ENCODE data around the gene TMEM165. TPM values are rescaled to one million over a fixed set of nuclear protein-coding genes. Genes with fewer than 3 reads are reported as not detected.

Gene TMEM165
- total and polyA plus RNA-seq, 2 donors from 2014 or later, result 43.2 to 114 TPM

- no peak for FAIRE-seq
- H3K9me3 ChIP-seq (ENCODE audit: control insufficient read depth in 2 of 3, insufficient read depth in 1 of 3, low read length in 3 of 3), result no peaks in the 10 kb centered on the region
Observed at GRCh38 chr4:55355555-55355954, 40.2 kb upstream of the TMEM165 start.

DNA sequence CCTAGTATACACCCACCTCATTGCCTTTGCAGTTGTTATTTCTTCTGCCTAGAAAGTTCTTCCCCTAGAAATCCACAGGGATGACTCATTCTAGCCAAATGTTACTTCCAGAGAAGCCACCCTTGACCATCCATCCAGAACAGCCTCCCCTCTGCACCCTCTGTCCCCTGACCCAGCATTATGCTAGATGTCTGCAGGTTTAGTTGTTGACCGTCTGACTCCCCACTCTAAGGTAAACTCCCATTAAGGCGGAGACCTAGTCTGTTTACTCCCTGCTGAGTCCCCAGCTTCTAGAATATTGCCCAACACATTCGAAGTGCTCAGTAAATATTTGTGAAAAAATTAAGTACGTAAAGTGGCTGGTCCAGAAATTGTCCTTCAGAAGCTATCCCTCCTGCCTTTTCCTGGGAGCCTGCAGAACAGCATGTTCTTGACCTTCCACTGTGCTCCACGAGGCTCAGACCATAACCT, 38.7 kb upstream of the TMEM165 start:
- Histone ChIP-seq H3K36me3 (ENCODE audit: control insufficient read depth in 2 of 3, insufficient read depth in 3 of 3, low read length in 3 of 3) (no peaks in the 10 kb centered on the region), H3K27me3 (ENCODE audit: control insufficient read depth, insufficient read depth, low read length) (no peaks in the 10 kb centered on the region), H3K27ac (ENCODE audit: low read depth in 2 of 2, low read length in 2 of 2) (no peak overlapping the region), H3K4me1 (ENCODE audit: control insufficient read depth in 2 of 3, insufficient read depth in 2 of 3, low read depth in 1 of 3, low read length in 3 of 3) (no peaks in the 10 kb centered on the region), H3K4me3 (ENCODE audit: low read length in 3 of 3) (no peak overlapping the region), H3K9me3 (ENCODE audit: control insufficient read depth in 2 of 3, insufficient read depth in 1 of 3, low read length in 3 of 3) (no peaks in the 10 kb centered on the region), H3K9ac (ENCODE audit: low read length in 3 of 3) (no peak overlapping the region)
- intact Hi-C loops (cut with DNase I), result no loop called here
- DNase-seq (no peak), FAIRE-seq (no peak)
- TF ChIP-seq, protein P1, sequence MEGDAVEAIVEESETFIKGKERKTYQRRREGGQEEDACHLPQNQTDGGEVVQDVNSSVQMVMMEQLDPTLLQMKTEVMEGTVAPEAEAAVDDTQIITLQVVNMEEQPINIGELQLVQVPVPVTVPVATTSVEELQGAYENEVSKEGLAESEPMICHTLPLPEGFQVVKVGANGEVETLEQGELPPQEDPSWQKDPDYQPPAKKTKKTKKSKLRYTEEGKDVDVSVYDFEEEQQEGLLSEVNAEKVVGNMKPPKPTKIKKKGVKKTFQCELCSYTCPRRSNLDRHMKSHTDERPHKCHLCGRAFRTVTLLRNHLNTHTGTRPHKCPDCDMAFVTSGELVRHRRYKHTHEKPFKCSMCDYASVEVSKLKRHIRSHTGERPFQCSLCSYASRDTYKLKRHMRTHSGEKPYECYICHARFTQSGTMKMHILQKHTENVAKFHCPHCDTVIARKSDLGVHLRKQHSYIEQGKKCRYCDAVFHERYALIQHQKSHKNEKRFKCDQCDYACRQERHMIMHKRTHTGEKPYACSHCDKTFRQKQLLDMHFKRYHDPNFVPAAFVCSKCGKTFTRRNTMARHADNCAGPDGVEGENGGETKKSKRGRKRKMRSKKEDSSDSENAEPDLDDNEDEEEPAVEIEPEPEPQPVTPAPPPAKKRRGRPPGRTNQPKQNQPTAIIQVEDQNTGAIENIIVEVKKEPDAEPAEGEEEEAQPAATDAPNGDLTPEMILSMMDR (IDR thresholded peaks at IDR 0.05; ENCODE audit: borderline replicate concordance, extremely low read depth, insufficient read depth), result no peak

More at GRCh38 chr4:55355555-55355954, 40.2 kb upstream of the TMEM165 start:
- TF ChIP-seq, protein P1 (IDR thresholded peaks at IDR 0.05; ENCODE audit: borderline replicate concordance, extremely low read depth, insufficient read depth), result no peak
- no peak for DNase-seq
- no peaks in the 10 kb centered on the region for H3K36me3 ChIP-seq (ENCODE audit: control insufficient read depth in 2 of 3, insufficient read depth in 3 of 3, low read length in 3 of 3)
- H3K9ac ChIP-seq (ENCODE audit: low read length in 3 of 3), result no peak overlapping the region
- no peak overlapping the region for H3K27ac ChIP-seq (ENCODE audit: low read depth in 2 of 2, low read length in 2 of 2)
- no peaks in the 10 kb centered on the region for H3K27me3 ChIP-seq (ENCODE audit: control insufficient read depth, insufficient read depth, low read length)
- no peak overlapping the region for H3K4me3 ChIP-seq (ENCODE audit: low read length in 3 of 3)
- H3K4me1 ChIP-seq (ENCODE audit: control insufficient read depth in 2 of 3, insufficient read depth in 2 of 3, low read depth in 1 of 3, low read length in 3 of 3), result no peaks in the 10 kb centered on the region
- intact Hi-C loops (cut with DNase I), result no loop called here

DNA sequence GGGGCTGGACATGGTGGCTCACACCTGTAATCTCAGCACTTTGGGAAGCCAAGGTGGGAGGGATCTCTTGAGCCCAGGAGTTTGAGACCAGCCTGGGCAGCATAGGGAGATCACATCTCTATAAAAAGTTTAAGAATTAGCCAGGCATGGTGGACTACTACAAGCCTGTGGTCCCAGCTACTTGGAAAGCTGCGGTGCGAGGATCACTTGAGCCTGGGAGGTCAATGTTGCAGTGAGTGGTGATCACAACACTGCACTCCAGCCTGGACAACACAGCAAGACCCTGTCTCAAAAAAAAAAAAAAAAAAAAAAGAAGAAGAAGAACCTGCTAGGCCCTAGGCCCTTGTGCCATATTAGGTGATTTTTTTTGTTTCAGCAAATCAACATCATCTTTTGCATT, 37.5 kb upstream of the TMEM165 start:
- intact Hi-C loops (cut with DNase I), result no loop called here
- Histone ChIP-seq H3K4me3 (ENCODE audit: low read length in 3 of 3) (no peak overlapping the region), H3K36me3 (ENCODE audit: control insufficient read depth in 2 of 3, insufficient read depth in 3 of 3, low read length in 3 of 3) (no peaks in the 10 kb centered on the region), H3K27me3 (ENCODE audit: control insufficient read depth, insufficient read depth, low read length) (no peaks in the 10 kb centered on the region), H3K4me1 (ENCODE audit: control insufficient read depth in 2 of 3, insufficient read depth in 2 of 3, low read depth in 1 of 3, low read length in 3 of 3) (no peaks in the 10 kb centered on the region), H3K9me3 (ENCODE audit: control insufficient read depth in 2 of 3, insufficient read depth in 1 of 3, low read length in 3 of 3) (no peaks in the 10 kb centered on the region), H3K9ac (ENCODE audit: low read length in 3 of 3) (no peak overlapping the region), H3K27ac (ENCODE audit: low read depth in 2 of 2, low read length in 2 of 2) (no peak overlapping the region)
- TF ChIP-seq, protein P1 (IDR thresholded peaks at IDR 0.05; ENCODE audit: borderline replicate concordance, extremely low read depth, insufficient read depth), result no peak
- DNase-seq (no peak), FAIRE-seq (no peak)

DNA sequence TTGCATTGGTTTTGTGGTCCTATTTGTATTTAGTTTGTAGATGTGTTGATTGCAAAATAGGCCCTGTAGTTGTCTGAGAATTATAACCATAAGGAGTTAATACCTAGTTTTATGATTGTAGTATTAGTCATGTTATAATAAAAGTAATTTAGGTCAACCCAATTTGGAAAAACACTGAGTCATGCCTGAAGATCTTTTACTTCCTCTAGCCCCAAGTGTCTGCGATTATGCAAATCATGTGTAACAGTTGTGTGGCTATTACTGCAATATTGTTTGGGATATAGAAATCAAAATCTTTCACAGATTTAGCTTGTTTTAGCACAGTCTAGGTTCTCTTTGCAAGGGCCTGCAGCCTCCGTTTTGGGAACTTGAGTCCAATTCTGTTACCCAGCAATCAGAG, 37.1 kb upstream of the TMEM165 start:
- H3K27me3 ChIP-seq (ENCODE audit: control insufficient read depth, insufficient read depth, low read length), result no peaks in the 10 kb centered on the region
- H3K9ac ChIP-seq (ENCODE audit: low read length in 3 of 3), result no peak overlapping the region
- H3K4me3 ChIP-seq (ENCODE audit: low read length in 3 of 3), result no peak overlapping the region
- DNase-seq (no peak), FAIRE-seq (no peak)
- H3K27ac ChIP-seq (ENCODE audit: low read depth in 2 of 2, low read length in 2 of 2), result peak overlapping the region in 1 of 2 donors; percentile 37
- H3K4me1 ChIP-seq (ENCODE audit: control insufficient read depth in 2 of 3, insufficient read depth in 2 of 3, low read depth in 1 of 3, low read length in 3 of 3), result peaks cover 0 to under 1% (median 0%) of the 10 kb centered on the region in 3 donors
- H3K36me3 ChIP-seq (ENCODE audit: control insufficient read depth in 2 of 3, insufficient read depth in 3 of 3, low read length in 3 of 3), result no peaks in the 10 kb centered on the region
- intact Hi-C loops (cut with DNase I), result no loop called here
- H3K9me3 ChIP-seq (ENCODE audit: control insufficient read depth in 2 of 3, insufficient read depth in 1 of 3, low read length in 3 of 3), result no peaks in the 10 kb centered on the region
- TF ChIP-seq, protein P1 (IDR thresholded peaks at IDR 0.05; ENCODE audit: borderline replicate concordance, extremely low read depth, insufficient read depth), result no peak
